ENCODE measurements around the gene ABCB11. TPM values are rescaled to one million over a fixed set of nuclear protein-coding genes. Genes with fewer than 3 reads are reported as not detected.

The ABCB11 gene
- total RNA-seq = 0.57 and 0.98 TPM in 2 replicates

GRCh38 chr2:169031202-169031601 is at the start of gene ABCB11:
TSS of gene ABCB11 (minus strand) at chr2:169031324. CDS start at chr2:169018125, 13,199 bp downstream.

DNA sequence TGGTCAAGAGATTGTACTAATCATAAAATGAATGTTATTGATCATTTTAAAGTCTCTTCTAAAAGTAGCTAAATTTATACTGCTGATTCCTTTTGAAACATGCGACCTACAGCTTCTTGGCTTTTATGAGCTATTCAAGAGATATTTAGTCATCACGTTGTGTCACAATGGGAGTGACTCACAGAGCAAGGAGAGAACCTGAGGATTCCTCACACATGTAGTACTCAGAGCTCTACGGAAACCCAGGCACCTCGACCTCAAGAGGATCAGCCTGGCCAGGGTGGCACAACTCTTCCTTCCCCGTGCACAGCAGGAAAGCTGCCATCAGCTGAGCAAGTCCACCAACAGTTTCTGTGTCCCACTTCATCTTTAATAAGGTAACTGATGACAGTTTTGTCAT is 38.2 kb upstream of the ABCB11 start, which contains the start of gene DHRS9:
DHRS9 (plus strand) TSS at position 223 of the 400 bp plus-strand sequence. CDS start 12,019 bp downstream, outside the sequence.

GRCh38 chr2:168901003-168901402 is 130.1 kb downstream of the ABCB11 start, which contains the start of gene G6PC2:
TSS of gene G6PC2 (plus strand) at chr2:168901291. CDS start at chr2:168901332, 41 bp downstream.

GRCh38 chr2:168890006-168890782 is 140.9 kb downstream of the ABCB11 start, which contains the start of gene SPC25:
TSS of gene SPC25 (minus strand) at chr2:168890430. CDS start at chr2:168889519, 911 bp downstream.

Other genes with a start within 250 kb of the ABCB11 start
- 0.65 and 9.6 TPM in 2 replicates for gene NOSTRIN, start 228.7 kb downstream of the ABCB11 start, total RNA-seq
- 3.6 and 6.4 TPM in 2 replicates for gene SPC25, start 140.9 kb downstream of the ABCB11 start, total RNA-seq
- not detected in 2 replicates for gene G6PC2, start 130.0 kb downstream of the ABCB11 start, total RNA-seq
- 0.33 and 3.7 TPM in 2 replicates for gene DHRS9, start 38.2 kb upstream of the ABCB11 start, total RNA-seq